SK-N-SH treated with all-trans-retinoic acid at 6 μM for 48 hours (cell line): ENCODE results near the gene DOCK2.

Experiments used
- ATAC-seq: fragments of 200-7000 bp; cut with Tn5 transposase; 3 replicates; pipeline ENCODE4 v1.9.1; 2020; ENCODE audit warnings: mild to moderate bottlenecking, moderate library complexity
- ARNTL ChIP-seq: fragments of 450-650 bp; formaldehyde crosslinking; IDR thresholded peaks from 2 replicates; pipeline ENCODE4 v1.5.0; 2020; ENCODE audit warnings: low read depth, mild to moderate bottlenecking, moderate library complexity, borderline replicate concordance
- BACH2 ChIP-seq: fragments of 250-450 bp; sonication (Bioruptor Pico); IDR thresholded peaks from 2 replicates; pipeline ENCODE4 v1.9.0; 2021; ENCODE audit warnings: mild to moderate bottlenecking, borderline replicate concordance
- CSDC2 ChIP-seq: fragments of 250-450 bp; sonication (Bioruptor Pico); IDR thresholded peaks from 2 replicates; pipeline ENCODE4 v1.5.0; 2020; ENCODE audit warnings: mild to moderate bottlenecking, moderate library complexity
- ESRRG ChIP-seq: fragments of 250-450 bp; sonication (Bioruptor Pico); IDR thresholded peaks from 2 replicates; pipeline ENCODE4 v1.6.1; 2021; ENCODE audit warnings: mild to moderate bottlenecking
- GLIS3 ChIP-seq: fragments of 250-450 bp; sonication (Bioruptor Pico); IDR thresholded peaks from 2 replicates; pipeline ENCODE4 v1.5.0; 2020; ENCODE audit warnings: mild to moderate bottlenecking, moderate library complexity
- ISL1 ChIP-seq: fragments of 250-450 bp; sonication (Bioruptor Pico); IDR thresholded peaks from 2 replicates; pipeline ENCODE4 v2.1.2; 2022; ENCODE audit warnings: mild to moderate bottlenecking, moderate library complexity
- OSR1 ChIP-seq: fragments of 250-450 bp; sonication (Bioruptor Pico); IDR thresholded peaks from 2 replicates; pipeline ENCODE4 v1.8.0; 2022; ENCODE audit warnings: moderate library complexity, mild to moderate bottlenecking, inconsistent platforms
- PPARA ChIP-seq: fragments of 250-450 bp; sonication (Bioruptor Pico); IDR thresholded peaks from 2 replicates; pipeline ENCODE4 v1.5.0; 2020; ENCODE audit warnings: mild to moderate bottlenecking, borderline replicate concordance
- RARB ChIP-seq: fragments of 250-450 bp; sonication (Bioruptor Pico); IDR thresholded peaks from 2 replicates; pipeline ENCODE4 v1.8.0; 2021; ENCODE audit warnings: mild to moderate bottlenecking, moderate library complexity
- SNAI2 ChIP-seq: fragments of 250-450 bp; sonication (Bioruptor Pico); IDR thresholded peaks from 2 replicates; pipeline ENCODE4 v1.5.0; 2020; ENCODE audit warnings: mild to moderate bottlenecking, moderate library complexity
- TOX ChIP-seq: fragments of 250-450 bp; sonication (Bioruptor Pico); IDR thresholded peaks from 2 replicates; pipeline ENCODE4 v1.8.0; 2021; ENCODE audit warnings: mild to moderate bottlenecking, moderate library complexity, borderline replicate concordance
- ZC3H10 ChIP-seq: fragments of 250-450 bp; sonication (Bioruptor Pico); IDR thresholded peaks from 2 replicates; pipeline ENCODE4 v1.5.1; 2021; ENCODE audit warnings: mild to moderate bottlenecking, moderate library complexity
- ZFP3 ChIP-seq: fragments of 250-450 bp; sonication (Bioruptor Pico); IDR thresholded peaks from 2 replicates; pipeline ENCODE4 v1.5.0; 2020; ENCODE audit warnings: mild to moderate bottlenecking, moderate library complexity
- ZFP30 ChIP-seq: fragments of 450-650 bp; formaldehyde crosslinking; IDR thresholded peaks from 2 replicates; pipeline ENCODE4 v1.5.0; 2022; ENCODE audit warnings: mild to moderate bottlenecking, moderate library complexity
- ZNF565 ChIP-seq: fragments of 450-650 bp; formaldehyde crosslinking; conservative IDR thresholded peaks from 2 replicates; pipeline ENCODE4 v1.5.0; 2020; ENCODE audit warnings: low read depth, mild to moderate bottlenecking, moderate library complexity
- ZNF8 ChIP-seq: fragments of 450-650 bp; formaldehyde crosslinking; IDR thresholded peaks from 2 replicates; pipeline ENCODE4 v1.5.0; 2020; ENCODE audit warnings: mild to moderate bottlenecking, moderate library complexity
- TF ChIP-seq, protein P1 (sequence below): fragments of 250-450 bp; sonication (Bioruptor Pico); IDR thresholded peaks from 2 replicates; pipeline ENCODE4 v1.8.0; 2020; ENCODE audit warnings: mild to moderate bottlenecking, moderate library complexity, borderline replicate concordance
- TF ChIP-seq, protein P2 (sequence below): fragments of 250-450 bp; sonication (Bioruptor Pico); IDR thresholded peaks from 2 replicates; pipeline ENCODE4 v1.5.1; 2021; ENCODE audit warnings: mild to moderate bottlenecking, moderate library complexity
- TF ChIP-seq, protein P3 (sequence below): fragments of 250-450 bp; sonication (Bioruptor Pico); IDR thresholded peaks from 2 replicates; pipeline ENCODE4 v1.5.0; 2020; ENCODE audit warnings: mild to moderate bottlenecking, moderate library complexity
- TF ChIP-seq, protein P4 (sequence below): fragments of 250-450 bp; sonication (Bioruptor Pico); IDR thresholded peaks from 2 replicates; pipeline ENCODE4 v1.8.0; 2021; ENCODE audit warnings: low read depth, mild to moderate bottlenecking, moderate library complexity, borderline replicate concordance
- TF ChIP-seq, protein P5 (sequence below): fragments of 250-450 bp; sonication (Bioruptor Pico); IDR thresholded peaks from 2 replicates; pipeline ENCODE4 v1.5.1; 2020; ENCODE audit warnings: low read depth, mild to moderate bottlenecking, moderate library complexity

DOCK2 gene

DNA sequence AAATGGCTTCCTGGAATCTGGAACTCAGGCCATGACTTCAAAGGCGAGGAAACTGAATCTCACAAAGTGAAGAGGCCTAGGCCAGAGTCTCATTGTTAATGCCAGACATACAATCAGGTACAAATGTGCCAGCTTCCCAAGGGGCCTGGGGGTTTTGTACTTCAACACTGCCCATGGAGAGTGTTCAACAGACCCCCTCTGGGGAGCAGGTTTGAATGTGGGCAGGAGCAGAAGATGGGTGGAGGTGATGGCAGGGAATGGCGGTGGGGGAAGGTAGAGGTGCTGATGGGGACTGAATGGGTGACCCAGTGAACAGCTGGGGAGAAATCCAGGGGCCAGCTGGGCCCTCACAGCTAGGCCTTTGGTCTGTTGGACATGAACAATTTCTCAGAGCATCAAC, 480.7 kb downstream of the DOCK2 start:
- TF ChIP-seq, protein P1, sequence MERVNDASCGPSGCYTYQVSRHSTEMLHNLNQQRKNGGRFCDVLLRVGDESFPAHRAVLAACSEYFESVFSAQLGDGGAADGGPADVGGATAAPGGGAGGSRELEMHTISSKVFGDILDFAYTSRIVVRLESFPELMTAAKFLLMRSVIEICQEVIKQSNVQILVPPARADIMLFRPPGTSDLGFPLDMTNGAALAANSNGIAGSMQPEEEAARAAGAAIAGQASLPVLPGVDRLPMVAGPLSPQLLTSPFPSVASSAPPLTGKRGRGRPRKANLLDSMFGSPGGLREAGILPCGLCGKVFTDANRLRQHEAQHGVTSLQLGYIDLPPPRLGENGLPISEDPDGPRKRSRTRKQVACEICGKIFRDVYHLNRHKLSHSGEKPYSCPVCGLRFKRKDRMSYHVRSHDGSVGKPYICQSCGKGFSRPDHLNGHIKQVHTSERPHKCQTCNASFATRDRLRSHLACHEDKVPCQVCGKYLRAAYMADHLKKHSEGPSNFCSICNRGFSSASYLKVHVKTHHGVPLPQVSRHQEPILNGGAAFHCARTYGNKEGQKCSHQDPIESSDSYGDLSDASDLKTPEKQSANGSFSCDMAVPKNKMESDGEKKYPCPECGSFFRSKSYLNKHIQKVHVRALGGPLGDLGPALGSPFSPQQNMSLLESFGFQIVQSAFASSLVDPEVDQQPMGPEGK (CRISPR knock-in tag) = no peak
- TF ChIP-seq, protein P2, sequence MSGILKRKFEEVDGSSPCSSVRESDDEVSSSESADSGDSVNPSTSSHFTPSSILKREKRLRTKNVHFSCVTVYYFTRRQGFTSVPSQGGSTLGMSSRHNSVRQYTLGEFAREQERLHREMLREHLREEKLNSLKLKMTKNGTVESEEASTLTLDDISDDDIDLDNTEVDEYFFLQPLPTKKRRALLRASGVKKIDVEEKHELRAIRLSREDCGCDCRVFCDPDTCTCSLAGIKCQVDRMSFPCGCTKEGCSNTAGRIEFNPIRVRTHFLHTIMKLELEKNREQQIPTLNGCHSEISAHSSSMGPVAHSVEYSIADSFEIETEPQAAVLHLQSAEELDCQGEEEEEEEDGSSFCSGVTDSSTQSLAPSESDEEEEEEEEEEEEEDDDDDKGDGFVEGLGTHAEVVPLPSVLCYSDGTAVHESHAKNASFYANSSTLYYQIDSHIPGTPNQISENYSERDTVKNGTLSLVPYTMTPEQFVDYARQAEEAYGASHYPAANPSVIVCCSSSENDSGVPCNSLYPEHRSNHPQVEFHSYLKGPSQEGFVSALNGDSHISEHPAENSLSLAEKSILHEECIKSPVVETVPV (CRISPR knock-in tag) = no peak
- no peak for TF ChIP-seq ZC3H10
- TF ChIP-seq PPARA (CRISPR knock-in tag) = no peak
- TF ChIP-seq, protein P3, sequence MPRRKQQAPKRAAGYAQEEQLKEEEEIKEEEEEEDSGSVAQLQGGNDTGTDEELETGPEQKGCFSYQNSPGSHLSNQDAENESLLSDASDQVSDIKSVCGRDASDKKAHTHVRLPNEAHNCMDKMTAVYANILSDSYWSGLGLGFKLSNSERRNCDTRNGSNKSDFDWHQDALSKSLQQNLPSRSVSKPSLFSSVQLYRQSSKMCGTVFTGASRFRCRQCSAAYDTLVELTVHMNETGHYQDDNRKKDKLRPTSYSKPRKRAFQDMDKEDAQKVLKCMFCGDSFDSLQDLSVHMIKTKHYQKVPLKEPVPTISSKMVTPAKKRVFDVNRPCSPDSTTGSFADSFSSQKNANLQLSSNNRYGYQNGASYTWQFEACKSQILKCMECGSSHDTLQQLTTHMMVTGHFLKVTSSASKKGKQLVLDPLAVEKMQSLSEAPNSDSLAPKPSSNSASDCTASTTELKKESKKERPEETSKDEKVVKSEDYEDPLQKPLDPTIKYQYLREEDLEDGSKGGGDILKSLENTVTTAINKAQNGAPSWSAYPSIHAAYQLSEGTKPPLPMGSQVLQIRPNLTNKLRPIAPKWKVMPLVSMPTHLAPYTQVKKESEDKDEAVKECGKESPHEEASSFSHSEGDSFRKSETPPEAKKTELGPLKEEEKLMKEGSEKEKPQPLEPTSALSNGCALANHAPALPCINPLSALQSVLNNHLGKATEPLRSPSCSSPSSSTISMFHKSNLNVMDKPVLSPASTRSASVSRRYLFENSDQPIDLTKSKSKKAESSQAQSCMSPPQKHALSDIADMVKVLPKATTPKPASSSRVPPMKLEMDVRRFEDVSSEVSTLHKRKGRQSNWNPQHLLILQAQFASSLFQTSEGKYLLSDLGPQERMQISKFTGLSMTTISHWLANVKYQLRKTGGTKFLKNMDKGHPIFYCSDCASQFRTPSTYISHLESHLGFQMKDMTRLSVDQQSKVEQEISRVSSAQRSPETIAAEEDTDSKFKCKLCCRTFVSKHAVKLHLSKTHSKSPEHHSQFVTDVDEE (CRISPR knock-in tag) = no peak
- no peak for TF ChIP-seq ISL1 (CRISPR knock-in tag)
- TF ChIP-seq CSDC2 = no peak
- no peak for TF ChIP-seq RARB
- TF ChIP-seq TOX (CRISPR knock-in tag) = no peak
- TF ChIP-seq, protein P4, sequence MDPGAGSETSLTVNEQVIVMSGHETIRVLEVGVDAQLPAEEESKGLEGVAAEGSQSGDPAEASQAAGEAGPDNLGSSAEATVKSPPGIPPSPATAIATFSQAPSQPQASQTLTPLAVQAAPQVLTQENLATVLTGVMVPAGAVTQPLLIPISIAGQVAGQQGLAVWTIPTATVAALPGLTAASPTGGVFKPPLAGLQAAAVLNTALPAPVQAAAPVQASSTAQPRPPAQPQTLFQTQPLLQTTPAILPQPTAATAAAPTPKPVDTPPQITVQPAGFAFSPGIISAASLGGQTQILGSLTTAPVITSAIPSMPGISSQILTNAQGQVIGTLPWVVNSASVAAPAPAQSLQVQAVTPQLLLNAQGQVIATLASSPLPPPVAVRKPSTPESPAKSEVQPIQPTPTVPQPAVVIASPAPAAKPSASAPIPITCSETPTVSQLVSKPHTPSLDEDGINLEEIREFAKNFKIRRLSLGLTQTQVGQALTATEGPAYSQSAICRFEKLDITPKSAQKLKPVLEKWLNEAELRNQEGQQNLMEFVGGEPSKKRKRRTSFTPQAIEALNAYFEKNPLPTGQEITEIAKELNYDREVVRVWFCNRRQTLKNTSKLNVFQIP (CRISPR knock-in tag) = no peak
- no peak for TF ChIP-seq ZNF8 (CRISPR knock-in tag)
- no peak for TF ChIP-seq BACH2 (CRISPR knock-in tag)
- ATAC-seq = no peak

DNA sequence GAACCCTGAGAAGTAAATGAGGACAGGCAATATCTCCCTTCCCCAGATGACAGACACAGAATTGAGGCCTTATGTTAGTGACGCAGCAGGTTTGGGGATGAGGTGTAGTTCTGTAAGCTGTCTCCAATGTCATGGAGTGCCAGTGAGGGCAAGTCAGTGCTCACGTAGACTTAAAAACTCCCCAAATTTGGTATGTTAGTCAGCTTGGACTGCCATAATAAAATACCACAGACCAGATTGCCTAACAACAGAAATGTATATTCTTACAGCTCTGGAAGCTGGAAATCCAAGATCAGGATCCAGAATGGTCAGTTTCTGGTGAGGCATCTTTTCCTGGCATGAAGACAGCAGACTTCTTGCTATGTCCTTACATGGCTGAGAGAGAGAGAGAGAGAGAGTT, 483.5 kb downstream of the DOCK2 start:
- TF ChIP-seq PPARA (CRISPR knock-in tag) = no peak
- no peak for TF ChIP-seq RARB
- no peak for TF ChIP-seq SNAI2 (CRISPR knock-in tag)
- TF ChIP-seq, protein P2 (CRISPR knock-in tag) = no peak
- TF ChIP-seq ZFP3 (CRISPR knock-in tag) = no peak
- no peak for TF ChIP-seq ARNTL
- TF ChIP-seq ZNF8 (CRISPR knock-in tag) = no peak
- no peak for TF ChIP-seq ESRRG (CRISPR knock-in tag)
- TF ChIP-seq ZNF565 (CRISPR knock-in tag) = no peak
- no peak for TF ChIP-seq BACH2 (CRISPR knock-in tag)
- no peak for TF ChIP-seq CSDC2
- TF ChIP-seq, protein P5, sequence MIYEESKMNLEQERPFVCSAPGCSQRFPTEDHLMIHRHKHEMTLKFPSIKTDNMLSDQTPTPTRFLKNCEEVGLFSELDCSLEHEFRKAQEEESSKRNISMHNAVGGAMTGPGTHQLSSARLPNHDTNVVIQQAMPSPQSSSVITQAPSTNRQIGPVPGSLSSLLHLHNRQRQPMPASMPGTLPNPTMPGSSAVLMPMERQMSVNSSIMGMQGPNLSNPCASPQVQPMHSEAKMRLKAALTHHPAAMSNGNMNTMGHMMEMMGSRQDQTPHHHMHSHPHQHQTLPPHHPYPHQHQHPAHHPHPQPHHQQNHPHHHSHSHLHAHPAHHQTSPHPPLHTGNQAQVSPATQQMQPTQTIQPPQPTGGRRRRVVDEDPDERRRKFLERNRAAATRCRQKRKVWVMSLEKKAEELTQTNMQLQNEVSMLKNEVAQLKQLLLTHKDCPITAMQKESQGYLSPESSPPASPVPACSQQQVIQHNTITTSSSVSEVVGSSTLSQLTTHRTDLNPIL = no peak
- TF ChIP-seq ZFP30 (CRISPR knock-in tag) = no peak
- no peak for TF ChIP-seq OSR1 (CRISPR knock-in tag)
- TF ChIP-seq ISL1 (CRISPR knock-in tag) = no peak
- TF ChIP-seq GLIS3 (CRISPR knock-in tag) = no peak
- no peak for TF ChIP-seq TOX (CRISPR knock-in tag)
- ATAC-seq = no peak
